SK-N-MC (cell line): Measurements from ENCODE around the gene PAEP.

Source experiments
- DNase-seq: peaks from one replicate; pipeline ENCODE4 v3.0.0-alpha.2; 2011; ENCODE audit warnings: low read depth, low spot score
- H3K27ac ChIP-seq: fragments of 200-600 bp; sonication (generic); 2 replicates; pipeline ENCODE4 v1.5.1; 2016; ENCODE audit warnings: mixed run types
- H3K36me3 ChIP-seq: fragments of 200-600 bp; sonication (generic); 2 replicates; pipeline ENCODE4 v1.6.1; 2017; ENCODE audit warnings: antibody characterized with exemption, low read length, mixed read lengths; ENCODE audit not compliant: insufficient read depth
- H3K4me3 ChIP-seq: fragments of 200-600 bp; sonication (generic); 2 replicates; pipeline ENCODE4 v1.5.1; 2016
- H3K9ac ChIP-seq: fragments of 200-600 bp; sonication (generic); 2 replicates; pipeline ENCODE4 v1.8.0; 2017; ENCODE audit warnings: mixed run types, mixed read lengths; ENCODE audit not compliant: insufficient read length
- H3K9me3 ChIP-seq: fragments of 200-600 bp; sonication (generic); 2 replicates; pipeline ENCODE4 v1.6.1; 2017; ENCODE audit warnings: low read depth, mild to moderate bottlenecking, antibody characterized with exemption, low read length, moderate library complexity, mixed read lengths
- EZH2 ChIP-seq: fragments of 200-600 bp; sonication (generic); IDR thresholded peaks from one replicate; pipeline ENCODE4 v1.6.1; 2017; ENCODE audit warnings: antibody characterized with exemption
- FOXP2 ChIP-seq: optimal IDR thresholded peaks from 2 replicates; pipeline ENCODE3; 2011; ENCODE audit warnings: mild to moderate bottlenecking, moderate library complexity; ENCODE audit not compliant: insufficient read depth; ENCODE audit errors: extremely low read length, control extremely low read depth
- POLR2AphosphoS5 ChIP-seq: IDR thresholded peaks from 2 replicates; pipeline ENCODE4 v1.6.1; 2012; ENCODE audit warnings: mild to moderate bottlenecking, low read depth, low read length, borderline replicate concordance

PAEP gene

DNA sequence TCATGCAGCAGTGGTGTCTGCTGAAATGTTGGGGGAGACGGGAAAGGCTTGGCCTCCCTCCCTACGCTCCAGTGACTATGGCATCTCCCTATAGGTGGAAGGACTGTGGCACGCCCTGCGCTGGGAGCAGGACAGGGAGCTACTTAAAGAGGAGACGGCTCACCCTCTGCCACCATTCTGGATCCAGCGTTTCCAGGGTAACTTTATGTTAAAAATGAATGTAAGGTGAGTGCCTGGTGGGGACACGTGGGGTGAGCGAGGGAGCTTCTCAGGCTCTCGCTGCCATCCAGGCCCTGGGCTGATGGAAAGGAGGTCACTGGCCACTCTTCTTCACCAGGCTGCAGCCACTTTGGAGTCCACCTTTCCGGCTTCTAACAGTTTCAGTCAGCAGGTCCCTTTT, 15.7 kb downstream of the PAEP start:
- Histone ChIP-seq H3K9me3 (no peaks in the 10 kb centered on the region), H3K9ac (no peak overlapping the region), H3K27ac (no peak overlapping the region), H3K36me3 (no peaks in the 10 kb centered on the region), H3K4me3 (no peak overlapping the region)
- TF ChIP-seq EZH2: no peak
- TF ChIP-seq FOXP2: no peak
- no peak for TF ChIP-seq POLR2AphosphoS5
- no peak for DNase-seq

DNA sequence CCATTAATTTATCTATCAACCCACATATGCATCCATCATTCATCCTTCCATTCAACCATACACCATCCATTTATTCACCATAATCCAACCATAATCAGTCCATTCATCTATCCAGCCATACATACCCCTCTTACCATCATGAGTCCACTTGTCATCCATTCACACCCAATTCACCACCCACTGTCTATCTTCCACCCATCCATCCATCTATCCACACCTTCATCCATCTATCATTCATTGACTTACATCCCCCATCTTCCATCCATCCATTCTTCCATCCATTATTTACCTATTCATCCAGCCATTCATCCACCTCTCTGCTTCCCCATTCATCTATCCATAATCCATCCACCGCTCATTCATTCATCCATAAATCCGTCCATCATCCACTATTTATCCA, 17.8 kb downstream of the PAEP start:
- no peak for TF ChIP-seq POLR2AphosphoS5
- TF ChIP-seq FOXP2: no peak
- TF ChIP-seq EZH2: no peak
- Histone ChIP-seq H3K4me3 (no peak overlapping the region), H3K36me3 (no peaks in the 10 kb centered on the region), H3K9ac (no peak overlapping the region), H3K27ac (no peak overlapping the region), H3K9me3 (no peaks in the 10 kb centered on the region)
- DNase-seq: no peak

DNA sequence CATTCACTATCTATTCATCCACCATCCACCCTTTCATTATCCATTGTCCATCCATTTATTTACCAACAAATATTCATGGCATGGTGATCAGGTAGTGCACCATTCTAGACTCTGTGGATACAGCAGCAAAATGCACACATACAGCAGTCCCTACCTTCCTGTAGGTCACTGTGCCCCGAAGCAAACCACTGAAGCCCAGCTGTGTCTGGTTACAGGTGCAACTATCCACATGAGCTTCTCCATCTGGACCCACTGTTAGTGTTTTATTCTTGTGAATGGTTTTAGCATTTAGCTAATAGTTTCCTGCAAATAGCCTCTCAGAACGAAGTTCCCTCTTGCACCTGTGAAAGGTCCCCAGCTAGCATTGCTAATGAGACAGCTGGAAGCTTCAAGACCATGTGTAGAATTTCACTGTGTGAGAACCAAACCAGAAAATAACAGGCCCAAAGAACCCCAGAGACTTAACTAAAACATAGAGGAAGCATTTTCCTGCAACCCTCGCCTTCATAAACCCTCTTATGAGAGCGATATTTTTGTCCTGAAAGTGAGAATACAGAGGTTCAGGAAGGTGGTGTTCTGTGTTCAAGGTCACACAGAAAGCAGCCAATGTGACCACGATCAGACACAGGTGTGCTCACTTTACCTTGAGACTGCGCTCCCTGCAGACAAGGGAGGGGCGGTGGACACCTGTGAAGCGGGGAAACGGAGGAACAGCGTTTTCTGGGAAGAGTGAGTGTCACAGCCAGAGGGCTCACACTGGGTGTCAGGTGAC, 18.5 kb downstream of the PAEP start:
- DNase-seq: no peak
- TF ChIP-seq EZH2 (no peak), FOXP2 (no peak), POLR2AphosphoS5 (no peak)
- no peak overlapping the region for H3K9ac ChIP-seq
- no peak overlapping the region for H3K4me3 ChIP-seq
- H3K9me3 ChIP-seq: no peaks in the 10 kb centered on the region
- H3K27ac ChIP-seq: no peak overlapping the region
- H3K36me3 ChIP-seq: no peaks in the 10 kb centered on the region

DNA sequence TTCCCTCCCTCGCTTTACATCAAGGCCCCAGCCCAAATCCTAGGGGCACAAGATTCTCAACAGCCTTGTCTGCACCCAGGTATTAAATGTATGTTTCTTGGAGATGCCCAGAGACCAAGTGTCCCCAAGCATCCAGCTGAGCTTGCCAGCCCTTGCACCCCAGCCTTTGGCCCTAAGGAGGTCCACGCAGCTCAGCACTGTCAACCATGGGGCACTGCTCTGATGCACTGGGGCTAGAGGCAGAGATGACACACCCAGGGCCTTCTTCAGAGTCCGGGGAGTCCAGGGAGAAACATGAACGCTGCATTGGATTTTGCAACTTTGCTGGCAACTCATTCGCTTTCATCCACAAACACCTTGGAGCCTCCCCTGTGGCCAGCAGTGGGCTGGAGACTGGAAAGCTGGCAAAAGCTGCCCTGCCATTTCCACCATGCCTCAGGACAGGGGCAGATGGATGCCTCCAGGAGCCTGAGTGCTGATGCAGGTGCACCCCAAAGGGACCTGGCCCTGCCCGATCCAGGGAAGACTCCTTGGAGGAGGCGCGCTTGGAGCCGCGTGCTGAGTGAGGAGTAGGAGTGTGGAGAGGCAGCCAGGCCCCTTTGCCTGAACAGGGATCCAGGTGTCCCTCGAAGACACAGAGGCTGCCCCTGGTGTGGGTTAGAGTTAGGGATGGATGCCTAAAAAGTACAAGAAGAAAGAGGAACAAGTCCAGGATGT, 19.3 kb downstream of the PAEP start:
- Histone ChIP-seq H3K9me3 (no peaks in the 10 kb centered on the region), H3K9ac (no peak overlapping the region), H3K4me3 (no peak overlapping the region), H3K36me3 (no peaks in the 10 kb centered on the region), H3K27ac (no peak overlapping the region)
- TF ChIP-seq EZH2 (no peak), FOXP2 (no peak), POLR2AphosphoS5 (no peak)
- no peak for DNase-seq

DNA sequence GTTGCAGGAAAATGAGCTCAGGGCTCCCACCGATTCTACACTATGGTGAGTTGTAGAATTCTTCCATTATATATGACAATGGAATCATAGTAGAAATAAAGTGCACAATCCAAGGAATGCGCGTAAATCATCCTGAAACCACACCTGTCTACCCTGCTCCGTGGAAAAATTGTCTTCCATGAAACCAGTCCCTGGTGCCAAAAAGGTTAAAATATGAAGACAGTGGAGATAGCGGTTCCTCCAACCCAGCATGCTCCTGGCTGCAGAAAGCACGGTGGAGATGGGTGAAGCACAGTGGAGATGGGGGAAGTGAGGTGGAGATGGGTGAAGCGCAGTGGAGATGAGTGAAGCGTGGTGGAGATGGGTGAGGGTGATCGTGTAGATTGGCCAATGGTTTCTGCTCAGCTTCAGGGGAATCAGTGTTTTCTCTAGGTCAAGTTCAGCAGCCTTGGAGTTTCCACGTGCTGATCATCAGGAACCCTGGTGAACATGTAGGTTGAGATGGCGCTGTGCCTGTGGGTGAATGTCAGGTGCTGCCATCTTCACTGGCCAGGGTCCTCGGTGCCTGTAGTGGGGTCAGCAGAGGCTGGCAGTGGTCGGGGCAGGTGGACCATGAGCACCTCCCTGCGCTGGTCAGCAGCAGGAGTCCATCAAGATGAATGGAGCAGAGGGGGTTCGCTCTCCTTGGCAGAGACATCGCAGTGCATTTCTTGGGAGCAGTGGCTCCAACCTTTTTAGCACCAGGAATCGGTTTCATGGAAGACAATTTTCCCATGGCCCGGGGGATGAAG, 20.3 kb downstream of the PAEP start:
- DNase-seq: no peak
- H3K27ac ChIP-seq: no peak overlapping the region
- no peak overlapping the region for H3K9ac ChIP-seq
- H3K4me3 ChIP-seq: no peak overlapping the region
- TF ChIP-seq EZH2 (no peak), POLR2AphosphoS5 (no peak)
- no peaks in the 10 kb centered on the region for H3K36me3 ChIP-seq
- no peaks in the 10 kb centered on the region for H3K9me3 ChIP-seq

DNA sequence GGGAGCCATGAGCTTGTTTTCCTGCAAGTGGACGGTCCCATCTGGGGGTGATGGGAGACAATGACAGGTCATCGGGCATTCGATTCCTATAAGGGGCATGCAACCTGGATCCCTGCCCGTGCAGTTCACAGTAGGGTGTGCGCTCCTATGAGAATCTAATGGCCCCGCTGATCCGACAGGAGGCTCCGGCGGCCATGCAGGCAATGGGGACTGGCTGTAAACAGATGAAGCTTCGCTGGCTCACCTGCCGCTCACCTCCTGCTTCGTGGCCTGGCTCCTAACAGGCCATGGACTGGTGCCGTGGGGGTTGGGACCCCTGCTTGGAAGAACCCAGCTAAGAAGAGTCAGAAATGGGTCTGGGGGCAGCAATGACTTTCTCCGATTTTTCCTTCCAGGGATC, 21.0 kb downstream of the PAEP start:
- TF ChIP-seq FOXP2 (no peak), EZH2 (no peak)
- Histone ChIP-seq H3K9me3 (no peaks in the 10 kb centered on the region), H3K27ac (no peak overlapping the region), H3K36me3 (no peaks in the 10 kb centered on the region), H3K9ac (no peak overlapping the region), H3K4me3 (no peak overlapping the region)
- no peak for DNase-seq

DNA sequence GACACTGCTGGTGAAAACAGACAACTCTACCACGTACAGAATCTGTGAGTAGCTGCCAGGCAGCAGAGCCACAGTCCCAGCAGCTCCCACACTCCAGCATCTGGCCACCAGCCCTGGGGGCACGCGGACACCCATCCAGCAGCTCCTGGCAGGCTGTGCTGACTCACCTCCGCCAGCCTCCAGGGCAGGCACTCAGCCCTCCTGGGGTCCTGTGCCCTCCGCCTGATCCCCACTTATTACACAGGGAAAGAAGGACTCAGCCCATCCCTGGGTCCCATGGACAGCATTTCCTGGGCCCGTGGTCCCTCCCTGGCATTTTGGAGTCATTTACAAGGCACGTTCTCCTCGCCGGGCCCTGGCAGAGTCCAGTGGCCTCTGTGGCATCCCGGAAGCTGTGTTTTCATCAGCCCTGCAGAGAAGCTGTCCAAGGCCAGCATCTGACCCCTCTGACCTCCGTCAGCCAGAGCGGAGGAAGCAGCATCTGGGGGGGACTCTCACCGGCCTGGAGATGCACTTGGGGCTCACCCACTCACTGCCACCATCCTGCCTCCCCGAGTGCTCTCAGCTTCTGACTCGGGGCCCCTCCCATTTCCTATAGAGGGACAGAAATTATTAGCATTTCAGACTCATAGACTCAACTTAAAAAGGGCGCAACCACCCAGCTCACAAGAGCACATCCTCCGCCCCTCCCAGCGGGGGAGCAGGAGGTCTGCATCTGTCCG, 21.6 kb downstream of the PAEP start:
- Histone ChIP-seq H3K9me3 (no peaks in the 10 kb centered on the region), H3K27ac (no peak overlapping the region), H3K4me3 (no peak overlapping the region), H3K9ac (no peak overlapping the region), H3K36me3 (no peaks in the 10 kb centered on the region)
- TF ChIP-seq POLR2AphosphoS5 (no peak), EZH2 (no peak)
- DNase-seq: no peak

DNA sequence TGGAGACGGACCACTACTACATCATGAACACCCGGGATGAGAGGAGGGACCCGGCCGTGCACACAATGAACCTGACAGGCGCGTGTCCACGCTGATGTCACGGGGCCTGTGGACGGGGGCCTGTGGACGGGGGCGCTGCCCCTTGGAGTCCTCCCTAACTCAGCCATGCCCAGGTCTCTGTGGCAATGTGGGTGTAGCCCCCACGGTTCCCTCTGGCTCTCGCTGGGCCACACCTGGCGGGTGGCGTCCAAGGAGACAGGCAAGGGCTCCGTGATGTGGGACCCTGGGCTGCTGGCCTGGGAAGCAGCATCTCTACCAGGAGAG, 22.1 kb downstream of the PAEP start:
- TF ChIP-seq EZH2 (no peak), POLR2AphosphoS5 (no peak), FOXP2 (no peak)
- no peak for DNase-seq
- H3K9me3 ChIP-seq: no peaks in the 10 kb centered on the region

More for the DNA sequence above, 22.1 kb downstream of the PAEP start:
- H3K27ac ChIP-seq: no peak overlapping the region
- H3K4me3 ChIP-seq: no peak overlapping the region
- no peak overlapping the region for H3K9ac ChIP-seq
- no peaks in the 10 kb centered on the region for H3K36me3 ChIP-seq
